Caco-2 (cell line): ENCODE measurements around the gene RNFT2. TPM values are rescaled to one million over a fixed set of nuclear protein-coding genes. Genes with fewer than 3 reads are reported as not detected.

ENCODE experiments used
- BruUV-seq: library from RNA; stranded (reverse); fragments of 400-500 nt; replicated peaks from 2 replicates; lab custom pipeline; 2021; lab: Mats Ljungman, UMichigan
- CTCF ChIA-PET: fragments of 300-600 bp; sonication (Branson Sonifier 250); formaldehyde crosslinking; loops from one replicate; lab custom pipeline; 2022; ENCODE audit warnings: antibody characterized with exemption; lab: Charles Lee
- POLR2A ChIA-PET: fragments of 300-600 bp; sonication (Branson Sonifier 250); formaldehyde crosslinking; loops from one replicate; lab custom pipeline; 2022; ENCODE audit warnings: antibody characterized with exemption; lab: Charles Lee
- DNase-seq, 2 experiments: peaks; one replicate each; pipeline versions ENCODE4 v3.0.0 to v3.0.0-alpha.2; 2020 to 2022
- H3K27me3 ChIP-seq: replicated peaks from 2 replicates; pipeline ENCODE4 v1.6.0; 2011; ENCODE audit warnings: low read length; ENCODE audit not compliant: control insufficient read depth, insufficient read depth
- H3K36me3 ChIP-seq: 2 replicates; pipeline ENCODE4 v1.5.1; 2011; ENCODE audit warnings: low read length; ENCODE audit not compliant: control insufficient read depth, insufficient read depth
- H3K4me1 ChIP-seq: fragments of 250-450 bp; sonication (Bioruptor Pico); 2 replicates; pipeline ENCODE4 v1.5.1; 2020; ENCODE audit warnings: mild to moderate bottlenecking
- H3K4me3 ChIP-seq: 2 replicates; pipeline ENCODE4 v1.5.1; 2011; ENCODE audit warnings: low read depth, mild to moderate bottlenecking, control low read depth, low read length
- H3K9me3 ChIP-seq: fragments of 250-450 bp; sonication (Bioruptor Pico); 2 replicates; pipeline ENCODE4 v1.5.1; 2020; ENCODE audit warnings: mild to moderate bottlenecking, moderate library complexity
- H3K27ac Mint-ChIP-seq: one replicate; pipeline ENCODE4 v1.8.0; 2022; ENCODE audit warnings: mixed read lengths; ENCODE audit not compliant: unreplicated experiment
- H3K27me3 Mint-ChIP-seq: one replicate; pipeline ENCODE4 v1.8.0; 2022; ENCODE audit warnings: mixed read lengths; ENCODE audit not compliant: insufficient read depth, unreplicated experiment
- H3K36me3 Mint-ChIP-seq: one replicate; pipeline ENCODE4 v1.8.0; 2022; ENCODE audit warnings: mild to moderate bottlenecking, mixed read lengths; ENCODE audit not compliant: insufficient read depth, unreplicated experiment
- H3K4me1 Mint-ChIP-seq: one replicate; pipeline ENCODE4 v1.8.0; 2022; ENCODE audit warnings: low read depth, mixed read lengths; ENCODE audit not compliant: unreplicated experiment
- H3K4me3 Mint-ChIP-seq: one replicate; pipeline ENCODE4 v1.8.0; 2022; ENCODE audit warnings: mild to moderate bottlenecking, moderate library complexity, mixed read lengths; ENCODE audit not compliant: unreplicated experiment
- H3K9me3 Mint-ChIP-seq: one replicate; pipeline ENCODE4 v1.8.0; 2022; ENCODE audit warnings: mixed read lengths; ENCODE audit not compliant: unreplicated experiment
- CTCF ChIP-seq, 2 experiments: fragments of 200-600 bp in 1 of 2; IDR thresholded peaks; 1 replicate in 1 of 2; 2 replicates in 1 of 2; pipeline versions ENCODE4 v1.5.1 to v1.8.0; 2011 to 2022; ENCODE audit warnings: antibody characterized with exemption in 1 of 2, control low read depth in 1 of 2, inconsistent platforms in 1 of 2, low read depth in 1 of 2, low read length in 1 of 2, mild to moderate bottlenecking in 1 of 2, moderate library complexity in 1 of 2; ENCODE audit not compliant: insufficient read depth in 1 of 2, severe bottlenecking in 1 of 2, unreplicated experiment in 1 of 2
- intact Hi-C: fragments of 100-400 bp; cut with micrococcal nuclease; formaldehyde crosslinking; loops from one replicate; pipeline ENCODE4 v1.10.0; 2022; ENCODE audit not compliant: unreplicated experiment
- total RNA-seq: library from RNA; stranded (reverse); gene quantifications from 2 replicates; pipeline ENCODE4 v1.2.3, GENCODE V29; 2022

The RNFT2 gene
- total RNA-seq, 1 experiment from 2014 or later, result 11.6 TPM

- Mint-ChIP-seq H3K4me1 (no peaks in the 10 kb centered on the region), H3K27ac (no peak overlapping the region), H3K4me3 (no peak overlapping the region), H3K27me3 (no peaks in the 10 kb centered on the region), H3K9me3 (no peaks in the 10 kb centered on the region), H3K36me3 (no peaks in the 10 kb centered on the region)
- no peaks in the 10 kb centered on the region for H3K36me3 ChIP-seq
- H3K27me3 ChIP-seq, result no peaks in the 10 kb centered on the region
- intact Hi-C loops, result no loop called here
- H3K4me3 ChIP-seq, result no peak overlapping the region
- no peak for TF ChIP-seq CTCF (IDR thresholded peaks at IDR 0.05; ENCODE audit: insufficient read depth in 1 of 2, low read depth in 1 of 2, low read length in 1 of 2, severe bottlenecking in 1 of 2, unreplicated experiment in 1 of 2)
- no TSS peak for BruUV-seq
- ChIA-PET CTCF (no interaction called here), POLR2A (no interaction called here)
- DNase-seq, result no peak
- no peaks in the 10 kb centered on the region for H3K9me3 ChIP-seq
- no peaks in the 10 kb centered on the region for H3K4me1 ChIP-seq
Observed at GRCh38 chr12:116849216-116849615, 111.1 kb downstream of the RNFT2 start.

GRCh38 chr12:116852303-116852702 lies 114.2 kb downstream of the RNFT2 start:
- DNase-seq, result no peak

GRCh38 chr12:116853507-116853906 lies 115.4 kb downstream of the RNFT2 start:
- intact Hi-C loops, result no loop called here
- Histone ChIP-seq H3K36me3 (no peaks in the 10 kb centered on the region), H3K9me3 (no peaks in the 10 kb centered on the region), H3K27me3 (no peaks in the 10 kb centered on the region), H3K4me1 (no peaks in the 10 kb centered on the region), H3K4me3 (no peak overlapping the region)
- no peaks in the 10 kb centered on the region for H3K4me1 Mint-ChIP-seq
- H3K9me3 Mint-ChIP-seq, result no peaks in the 10 kb centered on the region
- H3K27me3 Mint-ChIP-seq, result peaks cover 3% of the 10 kb centered on the region
- BruUV-seq, result no TSS peak
- CTCF ChIA-PET, result no interaction called here
- POLR2A ChIA-PET, result no interaction called here
- DNase-seq, result no peak
- H3K36me3 Mint-ChIP-seq, result no peaks in the 10 kb centered on the region
- no peak overlapping the region for H3K27ac Mint-ChIP-seq
- no peak overlapping the region for H3K4me3 Mint-ChIP-seq
- no peak for TF ChIP-seq CTCF (IDR thresholded peaks at IDR 0.05; ENCODE audit: insufficient read depth in 1 of 2, low read depth in 1 of 2, low read length in 1 of 2, severe bottlenecking in 1 of 2, unreplicated experiment in 1 of 2)

More at GRCh38 chr12:116852303-116852702, 114.2 kb downstream of the RNFT2 start:
- H3K4me3 Mint-ChIP-seq, result no peak overlapping the region
- no peaks in the 10 kb centered on the region for H3K9me3 ChIP-seq
- intact Hi-C loops, result no loop called here
- CTCF ChIA-PET, result no interaction called here
- no peaks in the 10 kb centered on the region for H3K9me3 Mint-ChIP-seq
- no peaks in the 10 kb centered on the region for H3K36me3 Mint-ChIP-seq
- H3K36me3 ChIP-seq, result no peaks in the 10 kb centered on the region
- no peak for TF ChIP-seq CTCF (IDR thresholded peaks at IDR 0.05; ENCODE audit: insufficient read depth in 1 of 2, low read depth in 1 of 2, low read length in 1 of 2, severe bottlenecking in 1 of 2, unreplicated experiment in 1 of 2)
- H3K4me1 Mint-ChIP-seq, result no peaks in the 10 kb centered on the region
- H3K27ac Mint-ChIP-seq, result no peak overlapping the region
- BruUV-seq, result no TSS peak
- H3K27me3 ChIP-seq, result no peaks in the 10 kb centered on the region
- H3K4me3 ChIP-seq, result no peak overlapping the region
- POLR2A ChIA-PET, result no interaction called here
- no peaks in the 10 kb centered on the region for H3K27me3 Mint-ChIP-seq
- H3K4me1 ChIP-seq, result no peaks in the 10 kb centered on the region
